ENCODE measurements around the gene ZDHHC20.

- TF ChIP-seq TAF1 (IDR thresholded peaks at IDR 0.05; ENCODE audit: low read depth) = no peak
- TF ChIP-seq, protein P1, sequence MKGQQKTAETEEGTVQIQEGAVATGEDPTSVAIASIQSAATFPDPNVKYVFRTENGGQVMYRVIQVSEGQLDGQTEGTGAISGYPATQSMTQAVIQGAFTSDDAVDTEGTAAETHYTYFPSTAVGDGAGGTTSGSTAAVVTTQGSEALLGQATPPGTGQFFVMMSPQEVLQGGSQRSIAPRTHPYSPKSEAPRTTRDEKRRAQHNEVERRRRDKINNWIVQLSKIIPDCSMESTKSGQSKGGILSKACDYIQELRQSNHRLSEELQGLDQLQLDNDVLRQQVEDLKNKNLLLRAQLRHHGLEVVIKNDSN (IDR thresholded peaks at IDR 0.05) = no peak
- TF ChIP-seq CREB1 (IDR thresholded peaks at IDR 0.05; ENCODE audit: low read depth) = no peak
- no peak for TF ChIP-seq ZBTB7A (IDR thresholded peaks at IDR 0.05; ENCODE audit: low read depth)
- no peak for TF ChIP-seq RAD21 (IDR thresholded peaks at IDR 0.05; ENCODE audit: low read depth)
- TF ChIP-seq, protein P2, sequence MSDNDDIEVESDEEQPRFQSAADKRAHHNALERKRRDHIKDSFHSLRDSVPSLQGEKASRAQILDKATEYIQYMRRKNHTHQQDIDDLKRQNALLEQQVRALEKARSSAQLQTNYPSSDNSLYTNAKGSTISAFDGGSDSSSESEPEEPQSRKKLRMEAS (IDR thresholded peaks at IDR 0.05) = no peak
- TF ChIP-seq EP300 (IDR thresholded peaks at IDR 0.05; ENCODE audit: borderline replicate concordance) = no peak
- TF ChIP-seq, protein P3, sequence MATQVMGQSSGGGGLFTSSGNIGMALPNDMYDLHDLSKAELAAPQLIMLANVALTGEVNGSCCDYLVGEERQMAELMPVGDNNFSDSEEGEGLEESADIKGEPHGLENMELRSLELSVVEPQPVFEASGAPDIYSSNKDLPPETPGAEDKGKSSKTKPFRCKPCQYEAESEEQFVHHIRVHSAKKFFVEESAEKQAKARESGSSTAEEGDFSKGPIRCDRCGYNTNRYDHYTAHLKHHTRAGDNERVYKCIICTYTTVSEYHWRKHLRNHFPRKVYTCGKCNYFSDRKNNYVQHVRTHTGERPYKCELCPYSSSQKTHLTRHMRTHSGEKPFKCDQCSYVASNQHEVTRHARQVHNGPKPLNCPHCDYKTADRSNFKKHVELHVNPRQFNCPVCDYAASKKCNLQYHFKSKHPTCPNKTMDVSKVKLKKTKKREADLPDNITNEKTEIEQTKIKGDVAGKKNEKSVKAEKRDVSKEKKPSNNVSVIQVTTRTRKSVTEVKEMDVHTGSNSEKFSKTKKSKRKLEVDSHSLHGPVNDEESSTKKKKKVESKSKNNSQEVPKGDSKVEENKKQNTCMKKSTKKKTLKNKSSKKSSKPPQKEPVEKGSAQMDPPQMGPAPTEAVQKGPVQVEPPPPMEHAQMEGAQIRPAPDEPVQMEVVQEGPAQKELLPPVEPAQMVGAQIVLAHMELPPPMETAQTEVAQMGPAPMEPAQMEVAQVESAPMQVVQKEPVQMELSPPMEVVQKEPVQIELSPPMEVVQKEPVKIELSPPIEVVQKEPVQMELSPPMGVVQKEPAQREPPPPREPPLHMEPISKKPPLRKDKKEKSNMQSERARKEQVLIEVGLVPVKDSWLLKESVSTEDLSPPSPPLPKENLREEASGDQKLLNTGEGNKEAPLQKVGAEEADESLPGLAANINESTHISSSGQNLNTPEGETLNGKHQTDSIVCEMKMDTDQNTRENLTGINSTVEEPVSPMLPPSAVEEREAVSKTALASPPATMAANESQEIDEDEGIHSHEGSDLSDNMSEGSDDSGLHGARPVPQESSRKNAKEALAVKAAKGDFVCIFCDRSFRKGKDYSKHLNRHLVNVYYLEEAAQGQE (IDR thresholded peaks at IDR 0.05; ENCODE audit: low read depth) = no peak
- TF ChIP-seq TEAD4 (IDR thresholded peaks at IDR 0.05) = no peak
- no peak for TF ChIP-seq FOXM1 (IDR thresholded peaks at IDR 0.05; ENCODE audit: borderline replicate concordance, low read depth)
- TF ChIP-seq EGR1 (IDR thresholded peaks at IDR 0.05) = no peak
- TF ChIP-seq NFIC (IDR thresholded peaks at IDR 0.05) = no peak
- no peak for TF ChIP-seq CEBPB (IDR thresholded peaks at IDR 0.05)
Observed at GRCh38 chr13:21446656-21447055, 12.4 kb downstream of the ZDHHC20 start.

Measured in Ishikawa (cell line).